GM12801 (cell line): Measurements from ENCODE around the gene ZNHIT1.

ENCODE experiments used
- CTCF ChIP-seq: IDR thresholded peaks from one replicate; pipeline ENCODE4 v1.5.1; 2011; ENCODE audit warnings: control low read depth; ENCODE audit not compliant: insufficient read length; ENCODE audit errors: extremely low read depth

The ZNHIT1 gene

GRCh38 chr7:101251871-101252659 is 34.1 kb downstream of the ZNHIT1 start:
- no peak for TF ChIP-seq CTCF

- no peak for TF ChIP-seq CTCF
Observed at GRCh38 chr7:101255796-101256195, 37.8 kb downstream of the ZNHIT1 start.

- TF ChIP-seq CTCF = no peak
Observed at GRCh38 chr7:101258243-101258731, 40.3 kb downstream of the ZNHIT1 start.

- TF ChIP-seq CTCF = no peak
Observed at GRCh38 chr7:101265622-101266516, 47.9 kb downstream of the ZNHIT1 start.

- TF ChIP-seq CTCF = no peak
Observed at GRCh38 chr7:101269664-101270063, 51.7 kb downstream of the ZNHIT1 start.

GRCh38 chr7:101271021-101271420 is 53.1 kb downstream of the ZNHIT1 start:
- no peak for TF ChIP-seq CTCF

- TF ChIP-seq CTCF = no peak
Observed at GRCh38 chr7:101273206-101273605, 55.2 kb downstream of the ZNHIT1 start.
